ENCODE data around the gene JAM3. TPM values are rescaled to one million over a fixed set of nuclear protein-coding genes. Genes with fewer than 3 reads are reported as not detected.

Gene JAM3
- total RNA-seq, 6 experiments from 2014 or later = 49.6 to 58.6 (median 55.2) TPM

DNA sequence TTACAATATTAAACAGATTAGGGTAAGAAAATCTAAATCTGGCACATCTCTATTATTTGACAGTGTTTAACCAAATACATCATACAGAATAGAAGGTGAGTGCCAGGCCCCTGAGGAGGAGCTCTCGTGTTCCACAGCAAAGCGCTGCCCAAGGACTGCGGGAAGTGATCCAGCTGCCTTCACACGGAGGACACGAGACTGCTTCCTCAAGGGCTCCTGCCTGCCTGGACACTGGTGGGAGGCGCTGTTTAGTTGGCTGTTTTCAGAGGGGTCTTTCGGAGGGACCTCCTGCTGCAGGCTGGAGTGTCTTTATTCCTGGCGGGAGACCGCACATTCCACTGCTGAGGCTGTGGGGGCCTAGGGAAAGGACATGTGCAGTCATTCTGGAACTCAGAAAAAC is 83.8 kb downstream of the JAM3 start:
- no peaks in the 10 kb centered on the region for H3K9me3 Mint-ChIP-seq
- TF ChIP-seq, protein P1, sequence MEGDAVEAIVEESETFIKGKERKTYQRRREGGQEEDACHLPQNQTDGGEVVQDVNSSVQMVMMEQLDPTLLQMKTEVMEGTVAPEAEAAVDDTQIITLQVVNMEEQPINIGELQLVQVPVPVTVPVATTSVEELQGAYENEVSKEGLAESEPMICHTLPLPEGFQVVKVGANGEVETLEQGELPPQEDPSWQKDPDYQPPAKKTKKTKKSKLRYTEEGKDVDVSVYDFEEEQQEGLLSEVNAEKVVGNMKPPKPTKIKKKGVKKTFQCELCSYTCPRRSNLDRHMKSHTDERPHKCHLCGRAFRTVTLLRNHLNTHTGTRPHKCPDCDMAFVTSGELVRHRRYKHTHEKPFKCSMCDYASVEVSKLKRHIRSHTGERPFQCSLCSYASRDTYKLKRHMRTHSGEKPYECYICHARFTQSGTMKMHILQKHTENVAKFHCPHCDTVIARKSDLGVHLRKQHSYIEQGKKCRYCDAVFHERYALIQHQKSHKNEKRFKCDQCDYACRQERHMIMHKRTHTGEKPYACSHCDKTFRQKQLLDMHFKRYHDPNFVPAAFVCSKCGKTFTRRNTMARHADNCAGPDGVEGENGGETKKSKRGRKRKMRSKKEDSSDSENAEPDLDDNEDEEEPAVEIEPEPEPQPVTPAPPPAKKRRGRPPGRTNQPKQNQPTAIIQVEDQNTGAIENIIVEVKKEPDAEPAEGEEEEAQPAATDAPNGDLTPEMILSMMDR (IDR thresholded peaks at IDR 0.05) = no peak
- DNase-seq = no peak
- no peak overlapping the region for H3K27ac Mint-ChIP-seq
- peaks cover 1% of the 10 kb centered on the region; the same call in 1 of the 2 replicates for H3K27me3 Mint-ChIP-seq (ENCODE audit: insufficient read depth)
- H3K4me3 Mint-ChIP-seq = no peak overlapping the region
- H3K4me1 Mint-ChIP-seq (ENCODE audit: low read depth) = peaks cover 6% of the 10 kb centered on the region
- peaks cover 21% of the 10 kb centered on the region for H3K36me3 Mint-ChIP-seq (ENCODE audit: low read depth)

DNA sequence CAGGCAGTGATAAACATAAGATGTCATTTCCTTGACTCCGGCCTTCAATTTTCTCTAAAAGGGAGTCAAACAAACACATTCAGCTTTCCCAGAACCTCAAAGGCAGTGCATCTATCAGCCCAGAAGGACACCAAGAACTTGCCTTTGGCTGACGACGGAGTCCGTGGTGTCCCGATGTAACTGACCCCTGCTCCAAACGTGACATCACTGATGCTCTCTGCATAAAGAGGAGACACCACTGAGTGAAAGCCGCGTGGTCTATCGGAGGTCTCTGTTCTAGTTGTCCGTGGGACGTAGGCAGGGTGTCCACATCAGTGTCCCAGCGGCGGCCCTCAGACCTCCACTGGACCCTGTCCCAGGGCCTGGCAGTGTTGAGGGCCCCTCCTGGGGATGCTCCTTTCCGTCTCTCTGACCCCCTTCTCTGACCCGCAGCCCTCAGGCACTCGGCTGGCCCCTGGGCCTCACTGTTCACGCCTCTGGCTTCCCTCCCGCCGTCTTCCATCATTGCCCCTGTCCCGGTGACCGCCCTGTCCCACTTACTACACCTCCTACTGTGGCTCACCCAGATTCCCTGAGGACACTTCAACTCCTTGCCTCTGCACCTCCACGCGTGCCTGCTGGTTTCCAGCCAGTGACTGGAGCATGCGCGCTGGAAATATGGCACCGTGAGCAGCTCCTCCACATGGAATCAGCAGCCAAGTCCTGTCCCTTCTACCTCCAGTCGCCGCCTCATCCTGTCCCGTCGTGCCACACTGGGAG is 84.5 kb downstream of the JAM3 start:
- Mint-ChIP-seq H3K27ac (no peak overlapping the region), H3K9me3 (no peaks in the 10 kb centered on the region), H3K36me3 (ENCODE audit: low read depth) (peaks cover 21% of the 10 kb centered on the region), H3K4me1 (ENCODE audit: low read depth) (peaks cover 10% of the 10 kb centered on the region), H3K27me3 (ENCODE audit: insufficient read depth) (peaks cover 1% of the 10 kb centered on the region; the same call in 1 of the 2 replicates), H3K4me3 (no peak overlapping the region)
- TF ChIP-seq, protein P1 (IDR thresholded peaks at IDR 0.05) = no peak
- DNase-seq = no peak

DNA sequence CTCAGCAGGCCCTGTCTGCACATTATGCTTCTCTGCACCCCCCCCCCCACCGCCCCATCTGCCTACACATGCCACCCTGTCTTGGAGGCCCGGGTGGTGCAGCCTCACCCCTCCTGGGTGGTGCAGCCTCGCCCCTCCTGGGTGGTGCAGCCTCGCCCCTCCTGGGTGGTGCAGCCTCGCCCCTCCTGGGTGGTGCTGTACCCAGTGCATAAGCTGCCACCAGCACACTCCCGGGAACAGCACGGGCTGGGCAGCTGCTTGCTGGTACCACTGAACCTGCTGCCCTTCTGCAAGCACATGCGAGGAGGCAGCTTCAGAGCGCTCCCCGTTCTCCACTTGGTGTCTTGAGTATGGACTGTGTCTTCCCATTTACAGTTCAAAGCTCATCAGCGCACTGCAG is 85.6 kb downstream of the JAM3 start:
- peaks cover 10% of the 10 kb centered on the region for H3K4me1 Mint-ChIP-seq (ENCODE audit: low read depth)
- H3K27me3 Mint-ChIP-seq (ENCODE audit: insufficient read depth) = no peaks in the 10 kb centered on the region; the same call in 1 of the 2 replicates
- peaks cover 17% of the 10 kb centered on the region; the same call in 1 of the 2 replicates for H3K36me3 Mint-ChIP-seq (ENCODE audit: low read depth)
- H3K4me3 Mint-ChIP-seq = no peak overlapping the region
- TF ChIP-seq, protein P1 (IDR thresholded peaks at IDR 0.05) = no peak
- no peak for DNase-seq
- H3K9me3 Mint-ChIP-seq = no peaks in the 10 kb centered on the region
- no peak overlapping the region for H3K27ac Mint-ChIP-seq

DNA sequence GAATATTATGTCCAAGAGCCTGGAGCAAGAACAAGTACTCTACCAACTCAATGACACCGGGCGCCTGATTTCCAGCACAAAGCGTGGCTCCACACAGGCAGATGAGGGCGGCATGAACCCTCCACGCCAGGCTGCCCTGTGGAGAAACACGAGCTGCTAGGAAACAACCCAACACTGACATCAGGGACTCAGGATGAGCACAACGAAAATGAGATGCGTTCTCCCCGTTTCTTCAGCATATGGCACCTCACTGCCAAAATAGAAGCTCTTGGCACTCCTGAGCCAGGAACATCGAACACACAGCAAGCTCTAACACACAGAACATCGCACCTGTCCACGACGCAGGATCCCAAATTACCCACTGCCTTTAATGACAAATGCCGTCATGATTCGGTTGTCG is 86.6 kb downstream of the JAM3 start:
- no peak overlapping the region for H3K27ac Mint-ChIP-seq
- H3K27me3 Mint-ChIP-seq (ENCODE audit: insufficient read depth) = no peaks in the 10 kb centered on the region; the same call in 1 of the 2 replicates
- no peak for DNase-seq
- no peaks in the 10 kb centered on the region for H3K9me3 Mint-ChIP-seq
- H3K36me3 Mint-ChIP-seq (ENCODE audit: low read depth) = peaks cover 17% of the 10 kb centered on the region; the same call in 1 of the 2 replicates
- H3K4me3 Mint-ChIP-seq = no peak overlapping the region
- peaks cover 10% of the 10 kb centered on the region for H3K4me1 Mint-ChIP-seq (ENCODE audit: low read depth)
- TF ChIP-seq, protein P1 (IDR thresholded peaks at IDR 0.05) = no peak

DNA sequence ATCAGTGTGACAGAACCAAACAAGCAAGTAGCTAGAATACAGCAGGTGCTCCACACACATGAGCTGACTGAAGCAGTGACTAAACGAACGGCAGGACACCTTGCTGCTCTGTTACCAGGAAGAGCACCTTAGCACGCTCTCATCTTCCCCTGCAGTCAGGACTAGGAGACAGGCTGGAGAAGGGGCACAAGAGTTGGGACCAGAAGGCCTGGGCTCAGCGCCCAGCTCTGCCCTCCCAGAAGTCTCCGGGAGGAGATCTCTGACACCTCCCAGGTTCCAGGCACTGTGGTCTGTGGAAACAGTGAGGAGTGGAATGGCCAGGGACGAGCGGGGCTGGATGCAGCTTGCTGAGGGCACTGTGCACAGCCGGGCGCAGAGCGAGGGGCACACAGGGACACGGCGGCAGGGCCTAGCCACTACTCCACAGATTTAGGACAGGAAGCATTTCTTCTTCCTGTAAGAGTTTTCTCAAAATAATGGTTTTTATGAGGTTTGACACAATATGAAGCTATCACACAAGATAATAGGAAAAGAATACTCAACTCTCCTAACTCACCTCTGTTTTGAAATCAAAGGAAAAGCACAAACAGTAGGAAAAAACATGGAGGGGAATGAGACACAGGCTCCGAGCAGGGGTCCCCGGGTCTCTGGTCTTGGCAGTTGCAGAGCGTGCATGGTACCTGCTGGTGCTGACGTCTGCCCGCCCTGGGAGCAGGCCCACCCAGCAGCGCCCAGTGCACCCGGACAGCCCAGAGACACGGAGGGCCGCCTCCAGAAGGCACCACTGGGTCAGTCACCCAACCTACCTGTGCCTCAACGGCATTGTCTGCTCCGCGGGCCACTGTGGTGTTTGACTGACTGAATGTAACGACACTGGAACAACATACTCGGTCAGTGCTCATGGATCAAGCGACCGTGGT is 87.3 kb downstream of the JAM3 start:
- TF ChIP-seq, protein P1 (IDR thresholded peaks at IDR 0.05) = no peak
- no peak for DNase-seq
- no peak overlapping the region for H3K27ac Mint-ChIP-seq
- H3K4me3 Mint-ChIP-seq = no peak overlapping the region
- no peaks in the 10 kb centered on the region; the same call in 1 of the 2 replicates for H3K27me3 Mint-ChIP-seq (ENCODE audit: insufficient read depth)
- H3K4me1 Mint-ChIP-seq (ENCODE audit: low read depth) = peaks cover 10% of the 10 kb centered on the region
- no peaks in the 10 kb centered on the region for H3K9me3 Mint-ChIP-seq
- H3K36me3 Mint-ChIP-seq (ENCODE audit: low read depth) = peaks cover 15% of the 10 kb centered on the region; the same call in 1 of the 2 replicates
